ENCODE measurements around the gene IGFN1.
A peak's percentile ranks its signal among the peaks of the same experiment; 100 is the strongest.

IGFN1 gene

GRCh38 chr1:201266774-201267173 lies 76.2 kb downstream of the IGFN1 start:
- peak; percentile 79 for DNase-seq (ENCODE audit: low spot score)

GRCh38 chr1:201267481-201268229 lies 77.0 kb downstream of the IGFN1 start:
- DNase-seq (ENCODE audit: low spot score): peak; percentile 79

GRCh38 chr1:201268604-201269151 lies 78.1 kb downstream of the IGFN1 start:
- no peak for DNase-seq (ENCODE audit: low spot score)

GRCh38 chr1:201269281-201269680 lies 78.7 kb downstream of the IGFN1 start:
- no peak for DNase-seq (ENCODE audit: low spot score)

GRCh38 chr1:201269900-201270410 lies 79.3 kb downstream of the IGFN1 start:
- DNase-seq (ENCODE audit: low spot score): no peak

GRCh38 chr1:201270616-201271390 lies 80.2 kb downstream of the IGFN1 start:
- DNase-seq (ENCODE audit: low spot score): no peak

- DNase-seq (ENCODE audit: low spot score): no peak
These were observed 82.2 kb downstream of the IGFN1 start for GRCh38 chr1:201272799-201273198.

- no peak for DNase-seq (ENCODE audit: low spot score)
These were observed 84.1 kb downstream of the IGFN1 start for GRCh38 chr1:201274616-201275252.

GRCh38 chr1:201275253-201275666 lies 84.6 kb downstream of the IGFN1 start:
- DNase-seq (ENCODE audit: low spot score): no peak

- no peak for DNase-seq (ENCODE audit: low spot score)
These were observed 86.3 kb downstream of the IGFN1 start for GRCh38 chr1:201276891-201277290.

GRCh38 chr1:201277441-201277840 lies 86.8 kb downstream of the IGFN1 start:
- DNase-seq (ENCODE audit: low spot score): no peak
